PFSK-1 (cell line): ENCODE results near the gene CBR3.

Experiments
- POLR2AphosphoS5 ChIP-seq: IDR thresholded peaks from 2 replicates; pipeline ENCODE4 v1.6.1; 2012; ENCODE audit warnings: low read depth, mild to moderate bottlenecking, control low read depth, low read length, moderate library complexity
- SIN3A ChIP-seq: IDR thresholded peaks from 2 replicates; pipeline ENCODE4 v1.6.1; 2012; ENCODE audit warnings: mild to moderate bottlenecking, low read length, moderate library complexity, borderline replicate concordance; ENCODE audit not compliant: insufficient read depth
- TAF1 ChIP-seq: IDR thresholded peaks from 2 replicates; pipeline ENCODE4 v1.6.1; 2012; ENCODE audit warnings: low read length, control low read depth, borderline replicate concordance; ENCODE audit not compliant: insufficient read depth
- TF ChIP-seq, protein P1 (sequence below), 2 experiments: IDR thresholded peaks; 2 replicates each; pipeline versions ENCODE4 v1.6.1 to v1.8.0; 2011 to 2012; ENCODE audit warnings: low read depth in 2 of 2, low read length in 2 of 2, control low read depth in 1 of 2, inconsistent platforms in 1 of 2, mild to moderate bottlenecking in 1 of 2, moderate library complexity in 1 of 2; ENCODE audit not compliant: insufficient read depth in 1 of 2

DNA sequence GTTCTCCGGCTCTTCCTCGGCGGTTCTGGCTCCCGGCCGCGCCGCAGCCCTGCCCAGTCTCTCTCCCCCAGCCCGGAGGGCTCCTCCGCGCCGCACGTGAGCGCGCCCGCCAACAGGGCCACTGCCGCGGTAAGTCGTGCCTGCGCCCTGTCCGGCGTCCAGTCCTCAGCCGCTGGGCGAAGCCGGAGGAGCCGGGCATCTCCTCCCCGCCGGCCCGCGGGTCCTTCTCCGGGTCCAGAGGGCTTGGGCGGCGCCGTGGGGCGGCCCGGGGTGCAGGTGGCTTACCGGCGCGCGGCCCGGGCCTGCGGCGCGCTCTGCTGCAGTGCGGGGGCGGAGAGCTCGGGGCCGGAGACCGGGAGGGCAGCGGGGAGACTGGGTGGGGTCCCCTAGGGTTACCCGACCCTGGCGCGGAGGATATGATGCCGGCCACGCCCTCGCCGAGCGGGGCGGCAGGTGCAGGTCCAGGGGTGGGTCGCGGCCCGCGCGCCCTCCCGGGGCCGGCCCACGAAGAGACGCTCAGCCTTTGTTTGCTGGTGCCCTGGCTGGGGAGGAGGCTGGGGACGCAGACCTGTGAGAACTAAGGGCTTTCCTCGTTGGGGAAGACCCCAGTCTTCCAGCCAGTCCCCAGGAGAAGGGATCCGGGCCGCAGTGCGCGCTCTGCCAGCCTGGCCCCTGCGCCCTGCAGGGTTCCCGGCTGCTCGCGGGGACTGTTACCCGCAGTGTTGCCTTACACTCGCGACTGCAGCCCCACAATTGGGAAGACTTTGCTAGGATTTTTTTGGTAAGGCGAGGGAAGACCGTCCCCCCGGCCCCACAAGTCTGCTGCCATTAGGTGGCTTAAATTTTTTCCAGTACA, 22.2 kb downstream of the CBR3 start, which contains the start of gene DOP1B:
- TF ChIP-seq POLR2AphosphoS5 (peak; percentile 47), TAF1 (0 out of 2 replicates have a peak, but pooled peaks have one; percentile 23), SIN3A (no peak)
- TF ChIP-seq, protein P1, sequence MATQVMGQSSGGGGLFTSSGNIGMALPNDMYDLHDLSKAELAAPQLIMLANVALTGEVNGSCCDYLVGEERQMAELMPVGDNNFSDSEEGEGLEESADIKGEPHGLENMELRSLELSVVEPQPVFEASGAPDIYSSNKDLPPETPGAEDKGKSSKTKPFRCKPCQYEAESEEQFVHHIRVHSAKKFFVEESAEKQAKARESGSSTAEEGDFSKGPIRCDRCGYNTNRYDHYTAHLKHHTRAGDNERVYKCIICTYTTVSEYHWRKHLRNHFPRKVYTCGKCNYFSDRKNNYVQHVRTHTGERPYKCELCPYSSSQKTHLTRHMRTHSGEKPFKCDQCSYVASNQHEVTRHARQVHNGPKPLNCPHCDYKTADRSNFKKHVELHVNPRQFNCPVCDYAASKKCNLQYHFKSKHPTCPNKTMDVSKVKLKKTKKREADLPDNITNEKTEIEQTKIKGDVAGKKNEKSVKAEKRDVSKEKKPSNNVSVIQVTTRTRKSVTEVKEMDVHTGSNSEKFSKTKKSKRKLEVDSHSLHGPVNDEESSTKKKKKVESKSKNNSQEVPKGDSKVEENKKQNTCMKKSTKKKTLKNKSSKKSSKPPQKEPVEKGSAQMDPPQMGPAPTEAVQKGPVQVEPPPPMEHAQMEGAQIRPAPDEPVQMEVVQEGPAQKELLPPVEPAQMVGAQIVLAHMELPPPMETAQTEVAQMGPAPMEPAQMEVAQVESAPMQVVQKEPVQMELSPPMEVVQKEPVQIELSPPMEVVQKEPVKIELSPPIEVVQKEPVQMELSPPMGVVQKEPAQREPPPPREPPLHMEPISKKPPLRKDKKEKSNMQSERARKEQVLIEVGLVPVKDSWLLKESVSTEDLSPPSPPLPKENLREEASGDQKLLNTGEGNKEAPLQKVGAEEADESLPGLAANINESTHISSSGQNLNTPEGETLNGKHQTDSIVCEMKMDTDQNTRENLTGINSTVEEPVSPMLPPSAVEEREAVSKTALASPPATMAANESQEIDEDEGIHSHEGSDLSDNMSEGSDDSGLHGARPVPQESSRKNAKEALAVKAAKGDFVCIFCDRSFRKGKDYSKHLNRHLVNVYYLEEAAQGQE (IDR thresholded peaks at IDR 0.05; ENCODE audit: insufficient read depth in 1 of 2, low read depth in 2 of 2, low read length in 2 of 2) = no peak
